Suprapubic skin (tissue), 4 donors: ENCODE measurements around the gene TMEM132D. TPM values are rescaled to one million over a fixed set of nuclear protein-coding genes. Genes with fewer than 3 reads are reported as not detected.

Experiments
- DNase-seq, 2 donors: peaks; one replicate each; pipeline ENCODE4 v3.0.0-alpha.2; 2019; ENCODE audit warnings: low spot score in 2 of 2
- H3K27ac ChIP-seq: fragments of 200-600 bp; sonication (generic); one replicate; pipeline ENCODE4 v1.5.1; 2019
- H3K27me3 ChIP-seq: fragments of 200-600 bp; sonication (generic); one replicate; pipeline ENCODE4 v1.5.1; 2019
- H3K36me3 ChIP-seq: fragments of 200-600 bp; sonication (generic); one replicate; pipeline ENCODE4 v1.5.1; 2019
- H3K4me1 ChIP-seq: fragments of 200-600 bp; sonication (generic); one replicate; pipeline ENCODE4 v1.5.1; 2019
- H3K4me3 ChIP-seq: fragments of 200-600 bp; sonication (generic); one replicate; pipeline ENCODE4 v1.5.1; 2019; ENCODE audit warnings: mild to moderate bottlenecking
- H3K9me3 ChIP-seq: fragments of 200-600 bp; sonication (generic); one replicate; pipeline ENCODE4 v1.5.1; 2019
- EP300 ChIP-seq: sonication (generic); formaldehyde crosslinking; IDR thresholded peaks from one replicate; pipeline ENCODE4 v1.6.1; 2017; ENCODE audit warnings: antibody characterized with exemption
- POLR2A ChIP-seq, 2 donors: fragments of 450-650 bp; IDR thresholded peaks; one replicate each; pipeline ENCODE4 v1.6.1; 2017; ENCODE audit warnings: antibody characterized with exemption in 2 of 2, mild to moderate bottlenecking in 2 of 2, moderate library complexity in 2 of 2
- POLR2AphosphoS5 ChIP-seq, 3 donors: sonication (generic); formaldehyde crosslinking; IDR thresholded peaks; one replicate each; pipeline ENCODE4 v1.6.1; 2017; ENCODE audit warnings: antibody characterized with exemption in 3 of 3
- WGBS: methylation state at CpG from one replicate; pipeline ENCODE4 v1.1.5; 2018; 5-methylcytosine and 5-hydroxymethylcytosine counted together
- total RNA-seq, 4 donors: library from RNA; depleted of rRNA; stranded (reverse); fragments of >200 nt; gene quantifications; one replicate each; pipeline ENCODE4 v1.1.0, GENCODE V29; 2016
- TF ChIP-seq, protein P1 (sequence below), 2 donors: fragments of 200-600 bp in 1 of 2; fragments of 450-650 bp in 1 of 2; sonication (generic) in 1 of 2; IDR thresholded peaks; one replicate each; pipeline ENCODE4 v1.5.1; 2016 to 2019; ENCODE audit warnings: antibody characterized with exemption in 2 of 2, mild to moderate bottlenecking in 1 of 2, moderate library complexity in 1 of 2

The TMEM132D gene
- total RNA-seq, 4 donors from 2014 or later: 0.10 to 0.64 TPM; not detected in 2

GRCh38 chr12:129893691-129894090, 10.1 kb downstream of the TMEM132D start:
- Histone ChIP-seq H3K36me3 (no peaks in the 10 kb centered on the region), H3K9me3 (no peaks in the 10 kb centered on the region), H3K27me3 (no peaks in the 10 kb centered on the region), H3K4me3 (no peak overlapping the region), H3K4me1 (no peaks in the 10 kb centered on the region), H3K27ac (no peak overlapping the region)
- no peak for DNase-seq
- WGBS: 82% methylated on average over 4 of the region's 4 CpGs
- TF ChIP-seq, protein P1, sequence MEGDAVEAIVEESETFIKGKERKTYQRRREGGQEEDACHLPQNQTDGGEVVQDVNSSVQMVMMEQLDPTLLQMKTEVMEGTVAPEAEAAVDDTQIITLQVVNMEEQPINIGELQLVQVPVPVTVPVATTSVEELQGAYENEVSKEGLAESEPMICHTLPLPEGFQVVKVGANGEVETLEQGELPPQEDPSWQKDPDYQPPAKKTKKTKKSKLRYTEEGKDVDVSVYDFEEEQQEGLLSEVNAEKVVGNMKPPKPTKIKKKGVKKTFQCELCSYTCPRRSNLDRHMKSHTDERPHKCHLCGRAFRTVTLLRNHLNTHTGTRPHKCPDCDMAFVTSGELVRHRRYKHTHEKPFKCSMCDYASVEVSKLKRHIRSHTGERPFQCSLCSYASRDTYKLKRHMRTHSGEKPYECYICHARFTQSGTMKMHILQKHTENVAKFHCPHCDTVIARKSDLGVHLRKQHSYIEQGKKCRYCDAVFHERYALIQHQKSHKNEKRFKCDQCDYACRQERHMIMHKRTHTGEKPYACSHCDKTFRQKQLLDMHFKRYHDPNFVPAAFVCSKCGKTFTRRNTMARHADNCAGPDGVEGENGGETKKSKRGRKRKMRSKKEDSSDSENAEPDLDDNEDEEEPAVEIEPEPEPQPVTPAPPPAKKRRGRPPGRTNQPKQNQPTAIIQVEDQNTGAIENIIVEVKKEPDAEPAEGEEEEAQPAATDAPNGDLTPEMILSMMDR (IDR thresholded peaks at IDR 0.05): no peak
- TF ChIP-seq EP300: no peak
- no peak for TF ChIP-seq POLR2AphosphoS5 (IDR thresholded peaks at IDR 0.05)
- TF ChIP-seq POLR2A (IDR thresholded peaks at IDR 0.05): no peak

GRCh38 chr12:129887101-129887500, 16.7 kb downstream of the TMEM132D start:
- Histone ChIP-seq H3K36me3 (no peaks in the 10 kb centered on the region), H3K27me3 (no peaks in the 10 kb centered on the region), H3K4me3 (no peak overlapping the region), H3K9me3 (no peaks in the 10 kb centered on the region), H3K4me1 (no peaks in the 10 kb centered on the region), H3K27ac (no peak overlapping the region)
- no peak for DNase-seq
- no peak for TF ChIP-seq POLR2A (IDR thresholded peaks at IDR 0.05)
- no peak for TF ChIP-seq POLR2AphosphoS5 (IDR thresholded peaks at IDR 0.05)
- TF ChIP-seq, protein P1 (IDR thresholded peaks at IDR 0.05): no peak
- TF ChIP-seq EP300: no peak
- 18% methylated on average over 4 of the region's 4 CpGs for WGBS

GRCh38 chr12:129886541-129886940, 17.3 kb downstream of the TMEM132D start:
- Histone ChIP-seq H3K27ac (no peak overlapping the region), H3K27me3 (no peaks in the 10 kb centered on the region), H3K9me3 (no peaks in the 10 kb centered on the region), H3K4me1 (no peaks in the 10 kb centered on the region), H3K36me3 (no peaks in the 10 kb centered on the region), H3K4me3 (no peak overlapping the region)
- no peak for TF ChIP-seq POLR2A (IDR thresholded peaks at IDR 0.05)
- 58% methylated on average over 5 of the region's 5 CpGs for WGBS
- DNase-seq: no peak

DNA sequence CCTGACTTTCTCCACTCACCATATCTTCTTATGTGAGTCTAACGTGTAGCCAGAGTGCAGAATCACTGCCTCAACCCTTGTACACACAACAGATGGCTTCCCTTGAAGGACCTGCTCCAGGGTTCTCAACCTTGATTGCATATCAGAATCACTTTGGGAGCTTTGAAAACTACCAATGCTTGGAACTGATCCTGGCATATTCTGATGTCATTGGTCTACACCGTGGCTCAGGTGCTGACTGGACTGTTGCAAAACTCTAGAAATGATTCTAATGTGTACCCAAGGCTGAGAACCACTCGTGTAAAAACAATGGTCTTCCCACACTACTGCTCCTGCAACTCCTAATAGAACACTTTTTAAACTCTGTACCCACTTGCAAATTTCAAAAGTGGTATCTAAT, 18.5 kb downstream of the TMEM132D start:
- DNase-seq: no peak
- H3K27me3 ChIP-seq: no peaks in the 10 kb centered on the region
- H3K27ac ChIP-seq: no peak overlapping the region
- no peaks in the 10 kb centered on the region for H3K9me3 ChIP-seq
- no peaks in the 10 kb centered on the region for H3K36me3 ChIP-seq
- H3K4me1 ChIP-seq: no peaks in the 10 kb centered on the region
- no peak overlapping the region for H3K4me3 ChIP-seq
- 49% methylated on average over 3 of the region's 3 CpGs for WGBS
- TF ChIP-seq POLR2A (IDR thresholded peaks at IDR 0.05) (no peak), POLR2AphosphoS5 (IDR thresholded peaks at IDR 0.05) (no peak), EP300 (no peak)
- TF ChIP-seq, protein P1 (IDR thresholded peaks at IDR 0.05): no peak

GRCh38 chr12:129877411-129877810, 26.4 kb downstream of the TMEM132D start:
- H3K36me3 ChIP-seq: no peaks in the 10 kb centered on the region
- H3K4me3 ChIP-seq: no peak overlapping the region
- H3K4me1 ChIP-seq: no peaks in the 10 kb centered on the region
- no peaks in the 10 kb centered on the region for H3K9me3 ChIP-seq
- DNase-seq: no peak
- TF ChIP-seq, protein P1 (IDR thresholded peaks at IDR 0.05): no peak
- no peak for TF ChIP-seq POLR2A (IDR thresholded peaks at IDR 0.05)
- WGBS: 89% methylated on average over 11 of the region's 11 CpGs
- H3K27ac ChIP-seq: no peak overlapping the region
- H3K27me3 ChIP-seq: no peaks in the 10 kb centered on the region

- Histone ChIP-seq H3K9me3 (no peaks in the 10 kb centered on the region), H3K4me3 (no peak overlapping the region), H3K4me1 (no peaks in the 10 kb centered on the region), H3K27me3 (no peaks in the 10 kb centered on the region), H3K27ac (no peak overlapping the region), H3K36me3 (no peaks in the 10 kb centered on the region)
- 80% methylated on average over 6 of the region's 6 CpGs for WGBS
- TF ChIP-seq POLR2AphosphoS5 (IDR thresholded peaks at IDR 0.05): no peak
- no peak for TF ChIP-seq EP300
- TF ChIP-seq, protein P1 (IDR thresholded peaks at IDR 0.05): no peak
- TF ChIP-seq POLR2A (IDR thresholded peaks at IDR 0.05): no peak
- DNase-seq: no peak
Observed at GRCh38 chr12:129873833-129874208, 30.0 kb downstream of the TMEM132D start.
